Measurements from ENCODE around the gene DISP1.

DISP1 gene

GRCh38 chr1:222823695-222824094 lies 8.9 kb downstream of the DISP1 start:
- no peak overlapping the region for H3K4me3 ChIP-seq (replicated peaks; ENCODE audit: low read depth, low read length)
- TF ChIP-seq CTCF (IDR thresholded peaks at IDR 0.05; ENCODE audit: low read depth, low read length, missing control alignments): no peak

GRCh38 chr1:222824641-222825040 lies 9.8 kb downstream of the DISP1 start:
- no peak overlapping the region for H3K4me3 ChIP-seq (replicated peaks; ENCODE audit: low read depth, low read length)
- no peak for DNase-seq (ENCODE audit: extremely low read depth, low read depth)

More at GRCh38 chr1:222823695-222824094, 8.9 kb downstream of the DISP1 start:
- no peak for DNase-seq (ENCODE audit: extremely low read depth, low read depth)

GRCh38 chr1:222828939-222829338 lies 14.1 kb downstream of the DISP1 start:
- no peak for TF ChIP-seq CTCF (IDR thresholded peaks at IDR 0.05; ENCODE audit: low read depth, low read length, missing control alignments)
- no peak overlapping the region for H3K4me3 ChIP-seq (replicated peaks; ENCODE audit: low read depth, low read length)
- DNase-seq (ENCODE audit: extremely low read depth, low read depth): no peak

More at GRCh38 chr1:222824641-222825040, 9.8 kb downstream of the DISP1 start:
- no peak for TF ChIP-seq CTCF (IDR thresholded peaks at IDR 0.05; ENCODE audit: low read depth, low read length, missing control alignments)

- DNase-seq (ENCODE audit: extremely low read depth, low read depth): peak; percentile 41
- TF ChIP-seq CTCF (IDR thresholded peaks at IDR 0.05; ENCODE audit: low read depth, low read length, missing control alignments): no peak
- no peak overlapping the region for H3K4me3 ChIP-seq (replicated peaks; ENCODE audit: low read depth, low read length)
Measured at GRCh38 chr1:222829868-222830267, 15.0 kb downstream of the DISP1 start.

GRCh38 chr1:222833356-222833876 lies 18.6 kb downstream of the DISP1 start:
- TF ChIP-seq CTCF (IDR thresholded peaks at IDR 0.05; ENCODE audit: low read depth, low read length, missing control alignments): no peak
- no peak for DNase-seq (ENCODE audit: extremely low read depth, low read depth)
- no peak overlapping the region for H3K4me3 ChIP-seq (replicated peaks; ENCODE audit: low read depth, low read length)

- no peak for TF ChIP-seq CTCF (IDR thresholded peaks at IDR 0.05; ENCODE audit: low read depth, low read length, missing control alignments)
- peak; percentile 32 for DNase-seq (ENCODE audit: extremely low read depth, low read depth)
Measured at GRCh38 chr1:222843469-222844410, 28.9 kb downstream of the DISP1 start.

More at GRCh38 chr1:222843469-222844410, 28.9 kb downstream of the DISP1 start:
- H3K4me3 ChIP-seq (replicated peaks; ENCODE audit: low read depth, low read length): no peak overlapping the region; the same call in 1 of the 2 replicates
